MM.1S (cell line): Measurements from ENCODE around the gene MGA.

ENCODE experiments used
- DNase-seq: peaks from one replicate; pipeline ENCODE4 v3.0.0-alpha.2; 2015
- H2AFZ ChIP-seq: fragments of 300-600 bp; sonication (generic); 2 replicates; pipeline ENCODE4 v1.6.0; 2016; ENCODE audit warnings: antibody characterized with exemption, low read length
- H3F3A ChIP-seq: fragments of 300-600 bp; sonication (generic); 2 replicates; pipeline ENCODE4 v1.6.1; 2016; ENCODE audit warnings: mild to moderate bottlenecking, antibody characterized with exemption, low read length, moderate library complexity, mixed read lengths; ENCODE audit not compliant: insufficient read depth
- H3K27ac ChIP-seq: fragments of 300-600 bp; sonication (generic); 2 replicates; pipeline ENCODE4 v1.5.1; 2016; ENCODE audit warnings: mild to moderate bottlenecking, low read length
- H3K27me3 ChIP-seq: fragments of 300-600 bp; sonication (generic); replicated peaks from 2 replicates; pipeline ENCODE4 v1.6.0; 2016; ENCODE audit warnings: low read length; ENCODE audit not compliant: insufficient read depth
- H3K36me3 ChIP-seq: fragments of 300-600 bp; sonication (generic); replicated peaks from 2 replicates; pipeline ENCODE4 v1.6.1; 2016; ENCODE audit warnings: mild to moderate bottlenecking, low read length, mixed read lengths; ENCODE audit not compliant: insufficient read depth
- H3K4me1 ChIP-seq: fragments of 300-600 bp; sonication (generic); 2 replicates; pipeline ENCODE4 v1.6.1; 2016; ENCODE audit warnings: low read length, mixed read lengths
- H3K4me2 ChIP-seq: fragments of 300-600 bp; sonication (generic); 2 replicates; pipeline ENCODE4 v1.6.0; 2016; ENCODE audit warnings: low read depth, low read length
- H3K4me3 ChIP-seq: fragments of 300-600 bp; sonication (generic); 2 replicates; pipeline ENCODE4 v1.5.1; 2016; ENCODE audit warnings: low read length, mixed read lengths
- H3K79me2 ChIP-seq: fragments of 300-600 bp; sonication (generic); 2 replicates; pipeline ENCODE4 v1.6.1; 2016; ENCODE audit warnings: mixed run types, low read length, mixed read lengths
- H3K9ac ChIP-seq: fragments of 300-600 bp; sonication (generic); 2 replicates; pipeline ENCODE4 v1.6.1; 2016; ENCODE audit warnings: low read length, mixed read lengths
- H3K9me2 ChIP-seq: fragments of 300-600 bp; sonication (generic); replicated peaks from 2 replicates; pipeline ENCODE4 v1.6.1; 2016; ENCODE audit warnings: mild to moderate bottlenecking, low read length, mixed read lengths; ENCODE audit not compliant: insufficient read depth
- H3K9me3 ChIP-seq: fragments of 300-600 bp; sonication (generic); replicated peaks from 2 replicates; pipeline ENCODE4 v1.6.1; 2016; ENCODE audit warnings: mild to moderate bottlenecking, low read length, mixed read lengths; ENCODE audit not compliant: insufficient read depth
- H4K20me1 ChIP-seq: fragments of 300-600 bp; sonication (generic); 2 replicates; pipeline ENCODE4 v1.6.1; 2016; ENCODE audit warnings: mild to moderate bottlenecking, low read length, moderate library complexity, mixed read lengths; ENCODE audit not compliant: insufficient read depth
- EZH2 ChIP-seq: fragments of 300-600 bp; sonication (generic); optimal IDR thresholded peaks from 2 replicates; pipeline ENCODE3; 2017; ENCODE audit warnings: low read depth, mild to moderate bottlenecking, antibody characterized with exemption, low read length, mixed read lengths
- EZH2phosphoT487 ChIP-seq: fragments of 300-600 bp; sonication (generic); IDR thresholded peaks from 2 replicates; pipeline ENCODE4 v1.6.1; 2018; ENCODE audit warnings: antibody characterized with exemption, low read length
- TF ChIP-seq, protein P1 (sequence below): fragments of 300-600 bp; sonication (generic); IDR thresholded peaks from 2 replicates; pipeline ENCODE4 v1.5.1; 2016; ENCODE audit warnings: antibody characterized with exemption, low read length, mixed read lengths

Gene MGA

DNA sequence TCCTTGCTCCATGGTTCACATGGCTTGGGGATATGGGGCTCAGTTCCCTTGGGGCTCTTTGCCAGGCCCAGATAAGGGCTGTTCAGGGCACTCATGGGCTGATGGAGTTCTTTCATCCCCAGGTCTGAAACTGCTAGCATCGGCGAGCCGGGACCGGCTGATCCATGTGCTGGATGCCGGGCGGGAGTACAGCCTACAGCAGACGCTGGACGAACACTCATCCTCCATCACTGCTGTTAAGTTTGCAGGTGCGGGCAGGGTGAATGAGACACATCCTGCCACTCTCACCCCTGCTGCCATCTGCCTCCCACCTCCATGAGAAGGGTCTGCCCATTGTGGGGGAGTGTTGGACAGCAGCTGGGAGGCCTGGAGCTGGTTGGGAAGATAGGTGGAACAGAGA is 156.6 kb downstream of the MGA start:
- H3K9me3 ChIP-seq: no peaks in the 10 kb centered on the region
- no peak overlapping the region for H3K4me2 ChIP-seq
- no peaks in the 10 kb centered on the region for H3K79me2 ChIP-seq
- H3K9ac ChIP-seq: no peak overlapping the region
- H4K20me1 ChIP-seq: no peaks in the 10 kb centered on the region
- no peaks in the 10 kb centered on the region for H3K9me2 ChIP-seq
- no peaks in the 10 kb centered on the region for H3F3A ChIP-seq
- H3K4me1 ChIP-seq: no peaks in the 10 kb centered on the region
- H3K4me3 ChIP-seq: no peak overlapping the region
- no peaks in the 10 kb centered on the region for H3K36me3 ChIP-seq
- no peak for DNase-seq
- no peaks in the 10 kb centered on the region for H3K27me3 ChIP-seq
- no peak overlapping the region for H2AFZ ChIP-seq
- no peak overlapping the region for H3K27ac ChIP-seq
- no peak for TF ChIP-seq EZH2phosphoT487

DNA sequence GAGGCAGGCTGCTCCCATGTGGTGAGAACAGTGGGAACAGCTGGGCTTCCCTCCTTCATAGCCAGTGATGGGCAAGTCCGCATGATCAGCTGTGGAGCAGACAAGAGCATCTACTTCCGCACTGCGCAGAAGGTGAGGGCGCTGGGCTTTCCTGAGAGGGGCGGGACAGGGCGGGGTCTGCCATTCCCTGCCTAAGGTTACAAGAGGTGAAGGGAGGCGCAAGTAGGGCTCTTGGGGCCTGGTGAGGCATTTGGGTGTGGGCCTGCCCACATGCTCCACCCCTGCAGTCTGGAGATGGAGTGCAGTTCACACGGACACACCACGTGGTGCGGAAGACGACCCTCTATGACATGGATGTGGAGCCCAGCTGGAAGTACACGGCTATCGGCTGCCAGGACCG is 157.1 kb downstream of the MGA start:
- no peak overlapping the region for H3K27ac ChIP-seq
- no peaks in the 10 kb centered on the region for H3K27me3 ChIP-seq
- H2AFZ ChIP-seq: no peak overlapping the region
- no peaks in the 10 kb centered on the region for H3K9me3 ChIP-seq
- H3K79me2 ChIP-seq: no peaks in the 10 kb centered on the region
- TF ChIP-seq EZH2phosphoT487 (no peak), EZH2 (no peak)
- TF ChIP-seq, protein P1, sequence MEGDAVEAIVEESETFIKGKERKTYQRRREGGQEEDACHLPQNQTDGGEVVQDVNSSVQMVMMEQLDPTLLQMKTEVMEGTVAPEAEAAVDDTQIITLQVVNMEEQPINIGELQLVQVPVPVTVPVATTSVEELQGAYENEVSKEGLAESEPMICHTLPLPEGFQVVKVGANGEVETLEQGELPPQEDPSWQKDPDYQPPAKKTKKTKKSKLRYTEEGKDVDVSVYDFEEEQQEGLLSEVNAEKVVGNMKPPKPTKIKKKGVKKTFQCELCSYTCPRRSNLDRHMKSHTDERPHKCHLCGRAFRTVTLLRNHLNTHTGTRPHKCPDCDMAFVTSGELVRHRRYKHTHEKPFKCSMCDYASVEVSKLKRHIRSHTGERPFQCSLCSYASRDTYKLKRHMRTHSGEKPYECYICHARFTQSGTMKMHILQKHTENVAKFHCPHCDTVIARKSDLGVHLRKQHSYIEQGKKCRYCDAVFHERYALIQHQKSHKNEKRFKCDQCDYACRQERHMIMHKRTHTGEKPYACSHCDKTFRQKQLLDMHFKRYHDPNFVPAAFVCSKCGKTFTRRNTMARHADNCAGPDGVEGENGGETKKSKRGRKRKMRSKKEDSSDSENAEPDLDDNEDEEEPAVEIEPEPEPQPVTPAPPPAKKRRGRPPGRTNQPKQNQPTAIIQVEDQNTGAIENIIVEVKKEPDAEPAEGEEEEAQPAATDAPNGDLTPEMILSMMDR: no peak
- no peaks in the 10 kb centered on the region for H3K4me1 ChIP-seq
- no peak overlapping the region for H3K4me3 ChIP-seq
- no peak overlapping the region for H3K9ac ChIP-seq
- no peaks in the 10 kb centered on the region for H3F3A ChIP-seq
- DNase-seq: no peak
- no peaks in the 10 kb centered on the region for H4K20me1 ChIP-seq
- no peak overlapping the region for H3K4me2 ChIP-seq
- H3K9me2 ChIP-seq: no peaks in the 10 kb centered on the region
- H3K36me3 ChIP-seq: no peaks in the 10 kb centered on the region

DNA sequence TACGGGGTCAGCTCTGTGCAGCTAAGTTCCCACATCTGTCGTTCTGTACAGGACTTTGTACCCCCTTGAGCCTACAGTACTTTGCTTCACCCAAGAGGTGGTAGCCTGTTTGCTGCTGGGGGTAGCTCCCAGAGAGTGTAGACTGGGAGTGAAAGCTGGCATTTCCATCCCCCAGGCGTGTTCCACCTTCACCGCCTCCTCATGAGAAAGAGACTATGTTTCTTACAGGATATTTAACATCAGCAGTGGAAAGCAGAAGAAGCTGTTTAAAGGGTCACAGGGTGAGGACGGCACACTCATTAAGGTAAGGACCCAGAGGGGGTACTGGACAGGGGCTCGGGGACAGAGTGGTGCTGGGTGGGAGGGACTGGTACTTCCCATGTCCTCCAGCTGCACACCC is 157.6 kb downstream of the MGA start:
- H3K79me2 ChIP-seq: no peaks in the 10 kb centered on the region
- DNase-seq: no peak
- no peaks in the 10 kb centered on the region for H3K9me3 ChIP-seq
- no peaks in the 10 kb centered on the region for H3K9me2 ChIP-seq
- no peaks in the 10 kb centered on the region for H3F3A ChIP-seq
- no peak overlapping the region for H3K9ac ChIP-seq
- H4K20me1 ChIP-seq: no peaks in the 10 kb centered on the region
- H2AFZ ChIP-seq: no peak overlapping the region
- no peaks in the 10 kb centered on the region for H3K27me3 ChIP-seq
- H3K27ac ChIP-seq: no peak overlapping the region
- H3K36me3 ChIP-seq: no peaks in the 10 kb centered on the region
- H3K4me1 ChIP-seq: no peaks in the 10 kb centered on the region
- no peak overlapping the region for H3K4me3 ChIP-seq
- H3K4me2 ChIP-seq: no peak overlapping the region
- TF ChIP-seq EZH2phosphoT487 (no peak), EZH2 (no peak)
- TF ChIP-seq, protein P1: no peak

DNA sequence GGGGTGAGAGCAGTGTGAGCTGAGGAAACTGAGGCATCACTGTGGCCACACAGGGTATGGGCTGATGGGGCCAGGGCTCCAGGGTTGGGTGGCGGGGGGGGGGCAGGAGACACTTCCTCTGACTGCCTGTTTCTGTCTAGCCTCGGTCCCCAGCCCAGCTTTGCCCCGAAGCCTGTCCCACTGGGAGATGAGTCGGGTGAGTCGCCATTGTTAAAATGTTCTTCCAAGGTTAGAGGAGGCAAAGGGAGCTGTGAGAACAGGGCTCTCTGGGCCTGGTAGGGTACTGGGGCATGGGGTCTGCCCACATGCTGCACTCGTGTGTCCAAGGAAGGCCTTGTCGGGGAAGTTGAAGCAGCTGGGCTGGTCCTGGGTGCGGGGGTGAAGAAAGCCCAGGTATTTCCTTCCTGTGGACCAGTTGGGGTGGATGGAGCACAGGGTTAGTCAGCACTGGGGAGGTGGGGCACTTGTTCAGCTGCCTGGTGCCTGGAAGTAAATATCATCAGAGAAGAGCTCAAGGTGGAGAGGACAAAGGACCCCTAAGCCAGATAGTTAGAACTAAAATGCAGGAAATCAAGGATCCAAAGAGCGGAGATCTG is 159.3 kb downstream of the MGA start:
- H3K79me2 ChIP-seq: no peaks in the 10 kb centered on the region
- no peaks in the 10 kb centered on the region for H3K27me3 ChIP-seq
- H3K36me3 ChIP-seq: no peaks in the 10 kb centered on the region
- no peak for DNase-seq
- no peak overlapping the region for H3K4me2 ChIP-seq
- TF ChIP-seq, protein P1: no peak
- TF ChIP-seq EZH2 (no peak), EZH2phosphoT487 (no peak)
- no peak overlapping the region for H3K4me3 ChIP-seq
- no peak overlapping the region for H2AFZ ChIP-seq
- no peaks in the 10 kb centered on the region for H3K9me2 ChIP-seq
- H4K20me1 ChIP-seq: no peaks in the 10 kb centered on the region
- H3K9me3 ChIP-seq: no peaks in the 10 kb centered on the region
- H3F3A ChIP-seq: no peaks in the 10 kb centered on the region
- H3K9ac ChIP-seq: no peak overlapping the region
- H3K4me1 ChIP-seq: no peaks in the 10 kb centered on the region
- no peak overlapping the region for H3K27ac ChIP-seq
